ENCODE measurements around the gene CISD1. TPM values are rescaled to one million over a fixed set of nuclear protein-coding genes. Genes with fewer than 3 reads are reported as not detected.

The CISD1 gene
- total RNA-seq, 3 donors from 2014 or later (not counting 1 experiment from before 2014, with no cell fraction given): 4.2 to 10.4 (median 5.3) TPM

DNA sequence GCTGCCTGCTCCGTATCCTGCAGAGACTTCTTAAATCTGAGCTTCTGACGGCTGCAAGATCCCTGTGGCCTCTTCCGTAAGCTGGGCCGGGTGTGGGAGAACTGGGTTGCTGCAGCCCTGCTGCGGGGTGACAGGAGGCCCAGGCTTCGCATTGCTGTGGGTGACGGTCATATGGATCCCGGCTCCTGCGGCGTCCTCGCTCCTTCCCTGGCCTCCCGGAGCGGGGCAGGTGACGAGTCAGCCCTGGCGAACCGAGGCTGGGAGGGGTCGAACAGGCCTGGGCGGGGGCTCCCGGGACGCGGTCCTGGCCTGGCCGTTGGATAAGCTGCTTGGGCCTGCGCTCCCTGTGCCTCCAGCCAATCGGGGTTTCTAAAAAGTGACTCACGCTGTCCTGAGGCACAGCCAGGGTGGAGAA is 58.0 kb downstream of the CISD1 start:
- Histone ChIP-seq H3K4me3 (ENCODE audit: low read length) (no peak overlapping the region), H3K27ac (ENCODE audit: low read length) (no peak overlapping the region), H3K36me3 (ENCODE audit: control insufficient read depth, insufficient read depth, low read length) (no peaks in the 10 kb centered on the region), H3K4me1 (ENCODE audit: control insufficient read depth, insufficient read depth, low read length) (no peaks in the 10 kb centered on the region), H3K9me3 (ENCODE audit: control insufficient read depth, insufficient read depth, low read length) (no peaks in the 10 kb centered on the region), H3K27me3 (ENCODE audit: control insufficient read depth, insufficient read depth, low read length) (no peaks in the 10 kb centered on the region)
- no peak for DNase-seq
- TF ChIP-seq, protein P1, sequence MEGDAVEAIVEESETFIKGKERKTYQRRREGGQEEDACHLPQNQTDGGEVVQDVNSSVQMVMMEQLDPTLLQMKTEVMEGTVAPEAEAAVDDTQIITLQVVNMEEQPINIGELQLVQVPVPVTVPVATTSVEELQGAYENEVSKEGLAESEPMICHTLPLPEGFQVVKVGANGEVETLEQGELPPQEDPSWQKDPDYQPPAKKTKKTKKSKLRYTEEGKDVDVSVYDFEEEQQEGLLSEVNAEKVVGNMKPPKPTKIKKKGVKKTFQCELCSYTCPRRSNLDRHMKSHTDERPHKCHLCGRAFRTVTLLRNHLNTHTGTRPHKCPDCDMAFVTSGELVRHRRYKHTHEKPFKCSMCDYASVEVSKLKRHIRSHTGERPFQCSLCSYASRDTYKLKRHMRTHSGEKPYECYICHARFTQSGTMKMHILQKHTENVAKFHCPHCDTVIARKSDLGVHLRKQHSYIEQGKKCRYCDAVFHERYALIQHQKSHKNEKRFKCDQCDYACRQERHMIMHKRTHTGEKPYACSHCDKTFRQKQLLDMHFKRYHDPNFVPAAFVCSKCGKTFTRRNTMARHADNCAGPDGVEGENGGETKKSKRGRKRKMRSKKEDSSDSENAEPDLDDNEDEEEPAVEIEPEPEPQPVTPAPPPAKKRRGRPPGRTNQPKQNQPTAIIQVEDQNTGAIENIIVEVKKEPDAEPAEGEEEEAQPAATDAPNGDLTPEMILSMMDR (IDR thresholded peaks at IDR 0.05): no peak
- intact Hi-C loops (cut with micrococcal nuclease): no loop called here
- 76% methylated on average over 25 of the region's 25 CpGs for WGBS (ENCODE audit: insufficient coverage)
- Mint-ChIP-seq H3K27me3 (ENCODE audit: low read depth in 2 of 2) (peaks cover 8 to 16% of the 10 kb centered on the region in 2 donors), H3K4me1 (peaks cover 9 to 10% of the 10 kb centered on the region in 2 donors), H3K27ac (no peak overlapping the region), H3K36me3 (no peaks in the 10 kb centered on the region), H3K4me3 (no peak overlapping the region), H3K9me3 (no peaks in the 10 kb centered on the region)
- ATAC-seq: no peak

DNA sequence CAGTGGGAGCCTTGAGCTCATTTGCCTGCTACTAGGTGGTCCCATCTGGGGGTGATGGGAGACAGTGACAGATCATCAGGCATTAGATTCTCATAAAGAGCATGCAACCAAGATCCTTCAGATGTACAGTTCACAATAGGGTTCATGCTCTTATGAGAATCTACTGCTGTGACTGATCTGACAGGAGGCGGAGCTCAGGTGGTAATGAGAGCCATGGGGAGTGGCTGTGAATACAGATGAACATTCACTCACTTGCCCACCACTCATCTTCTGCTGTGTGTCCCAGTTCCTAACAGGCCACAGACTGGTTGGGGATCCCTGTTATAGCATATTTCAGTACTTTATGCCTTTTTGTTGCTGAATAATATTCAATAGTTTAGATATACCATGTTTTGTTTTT is 59.3 kb downstream of the CISD1 start:
- WGBS (ENCODE audit: insufficient coverage): no CpG with 5 or more reads among the region's 1 CpG
- Mint-ChIP-seq H3K27ac (no peak overlapping the region), H3K9me3 (no peaks in the 10 kb centered on the region), H3K4me3 (no peak overlapping the region), H3K36me3 (no peaks in the 10 kb centered on the region), H3K4me1 (no peaks in the 10 kb centered on the region), H3K27me3 (ENCODE audit: low read depth in 2 of 2) (peaks cover 13 to 18% of the 10 kb centered on the region in 2 donors)
- Histone ChIP-seq H3K27me3 (ENCODE audit: control insufficient read depth, insufficient read depth, low read length) (no peaks in the 10 kb centered on the region), H3K4me3 (ENCODE audit: low read length) (no peak overlapping the region), H3K36me3 (ENCODE audit: control insufficient read depth, insufficient read depth, low read length) (no peaks in the 10 kb centered on the region), H3K9me3 (ENCODE audit: control insufficient read depth, insufficient read depth, low read length) (no peaks in the 10 kb centered on the region), H3K4me1 (ENCODE audit: control insufficient read depth, insufficient read depth, low read length) (no peaks in the 10 kb centered on the region), H3K27ac (ENCODE audit: low read length) (no peak overlapping the region)
- ATAC-seq (no peak), DNase-seq (no peak)
- TF ChIP-seq, protein P1 (IDR thresholded peaks at IDR 0.05): no peak
- intact Hi-C loops (cut with micrococcal nuclease): no loop called here

DNA sequence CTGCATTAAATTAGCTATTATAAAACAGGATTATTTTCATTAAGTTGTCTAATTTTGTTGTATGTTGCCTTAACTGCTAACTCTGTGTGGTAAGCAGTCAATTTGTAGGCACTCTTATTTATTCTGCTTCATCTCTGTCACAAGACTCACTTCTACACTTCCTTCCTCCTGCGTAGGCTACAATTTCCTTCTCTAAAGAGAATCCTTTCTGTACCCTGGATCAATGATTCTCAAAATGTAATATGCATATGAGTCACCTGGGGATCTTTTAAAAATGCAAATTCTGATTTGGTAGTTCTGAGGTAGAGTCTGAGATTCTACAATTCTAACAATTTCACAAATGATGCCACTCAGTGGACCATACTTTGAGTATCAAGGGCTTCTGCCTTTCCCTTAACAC is 61.5 kb downstream of the CISD1 start:
- Histone ChIP-seq H3K36me3 (ENCODE audit: control insufficient read depth, insufficient read depth, low read length) (no peaks in the 10 kb centered on the region), H3K27ac (ENCODE audit: low read length) (no peak overlapping the region), H3K4me3 (ENCODE audit: low read length) (no peak overlapping the region), H3K9me3 (ENCODE audit: control insufficient read depth, insufficient read depth, low read length) (no peaks in the 10 kb centered on the region), H3K4me1 (ENCODE audit: control insufficient read depth, insufficient read depth, low read length) (peaks cover 5% of the 10 kb centered on the region), H3K27me3 (ENCODE audit: control insufficient read depth, insufficient read depth, low read length) (no peaks in the 10 kb centered on the region)
- DNase-seq (no peak), ATAC-seq (no peak)
- no peaks in the 10 kb centered on the region for H3K36me3 Mint-ChIP-seq
- WGBS (ENCODE audit: insufficient coverage): 60% methylated on average over 1 of the region's 1 CpG
- H3K27ac Mint-ChIP-seq: no peak overlapping the region
- no peaks in the 10 kb centered on the region for H3K9me3 Mint-ChIP-seq
- intact Hi-C loops (cut with micrococcal nuclease): loop anchor here (10.0 kb wide), 1 partner anchor 66 kb away; the partner anchor contains the start of genes CISD1 and IPMK
- peaks cover 13 to 18% of the 10 kb centered on the region in 2 donors for H3K27me3 Mint-ChIP-seq (ENCODE audit: low read depth in 2 of 2)
- peaks cover 1 to 6% of the 10 kb centered on the region in 2 donors for H3K4me1 Mint-ChIP-seq
- TF ChIP-seq, protein P1 (IDR thresholded peaks at IDR 0.05): no peak
- H3K4me3 Mint-ChIP-seq: no peak overlapping the region

DNA sequence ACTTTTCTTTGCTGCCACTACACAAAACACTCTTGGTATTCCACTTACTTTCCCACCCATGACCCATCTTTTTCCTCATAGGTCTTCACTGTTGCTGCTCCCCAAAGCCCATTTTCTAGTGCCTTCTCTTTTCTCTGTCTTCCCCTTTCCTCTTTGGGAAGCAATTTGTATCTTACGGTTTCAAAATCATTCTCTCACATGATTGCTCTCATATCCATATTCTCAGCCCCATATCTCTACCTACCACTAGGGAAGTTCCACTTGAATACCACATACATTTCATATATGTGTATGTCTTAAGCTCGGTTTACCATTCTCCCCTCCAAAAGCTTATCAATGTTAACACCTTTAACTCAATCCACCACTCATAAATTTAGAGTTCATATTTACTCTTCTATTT is 62.7 kb downstream of the CISD1 start:
- intact Hi-C loops (cut with micrococcal nuclease): loop anchor here (10.0 kb wide), 1 partner anchor 67 kb away; the partner anchor contains the start of genes CISD1 and IPMK
- DNase-seq: no peak
- TF ChIP-seq, protein P1 (IDR thresholded peaks at IDR 0.05): no peak
- no peak for ATAC-seq
- Histone ChIP-seq H3K4me1 (ENCODE audit: control insufficient read depth, insufficient read depth, low read length) (peaks cover 9% of the 10 kb centered on the region), H3K9me3 (ENCODE audit: control insufficient read depth, insufficient read depth, low read length) (no peaks in the 10 kb centered on the region), H3K36me3 (ENCODE audit: control insufficient read depth, insufficient read depth, low read length) (no peaks in the 10 kb centered on the region), H3K27ac (ENCODE audit: low read length) (no peak overlapping the region), H3K4me3 (ENCODE audit: low read length) (no peak overlapping the region), H3K27me3 (ENCODE audit: control insufficient read depth, insufficient read depth, low read length) (no peaks in the 10 kb centered on the region)
- peaks cover 10 to 14% of the 10 kb centered on the region in 2 donors for H3K4me1 Mint-ChIP-seq
- H3K27me3 Mint-ChIP-seq (ENCODE audit: low read depth in 2 of 2): peaks cover 11 to 18% of the 10 kb centered on the region in 2 donors
- 100% methylated on average over 2 of the region's 2 CpGs for WGBS (ENCODE audit: insufficient coverage)
- H3K4me3 Mint-ChIP-seq: no peak overlapping the region
- H3K27ac Mint-ChIP-seq: no peak overlapping the region
- no peaks in the 10 kb centered on the region for H3K9me3 Mint-ChIP-seq
- no peaks in the 10 kb centered on the region for H3K36me3 Mint-ChIP-seq
